Activated gamma-delta T cell treated with anti-CD3 and anti-CD28 coated beads, Interleukin-2, amount 50 U/mL, for 16 hours (primary cell): ENCODE results near the gene CLEC18A.
"Not testable (repeated sequence)": the region's sequence is repeated elsewhere in the genome, so short reads cannot be mapped to it uniquely, and the experiment has no call there.

ENCODE experiments used
- DNase-seq: peaks from one replicate; pipeline ENCODE4 v3.0.0-alpha.2; 2020; ENCODE audit warnings: low read depth

CLEC18A gene

DNA sequence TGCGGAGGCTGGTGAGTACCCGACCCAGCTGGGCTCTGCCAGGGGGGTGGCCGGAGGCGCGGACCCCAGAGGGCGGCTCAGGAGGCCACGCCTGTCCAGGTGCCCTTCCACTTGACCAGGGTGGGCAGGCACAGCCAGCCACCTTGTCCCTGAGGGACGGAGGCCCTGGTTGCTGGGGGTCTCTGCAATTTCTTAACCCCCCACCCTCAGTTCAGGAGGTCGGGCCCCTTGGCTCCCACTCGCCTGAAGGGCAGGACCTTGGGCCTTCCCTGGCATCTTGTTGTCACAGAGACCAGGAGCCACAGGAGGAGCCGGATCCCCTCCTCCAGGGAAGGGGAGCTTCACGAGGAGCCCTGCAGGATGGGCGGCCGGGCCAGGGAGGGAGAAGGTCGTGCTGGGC lies 982 bp downstream of the CLEC18A start:
- not testable (repeated sequence) for DNase-seq

DNA sequence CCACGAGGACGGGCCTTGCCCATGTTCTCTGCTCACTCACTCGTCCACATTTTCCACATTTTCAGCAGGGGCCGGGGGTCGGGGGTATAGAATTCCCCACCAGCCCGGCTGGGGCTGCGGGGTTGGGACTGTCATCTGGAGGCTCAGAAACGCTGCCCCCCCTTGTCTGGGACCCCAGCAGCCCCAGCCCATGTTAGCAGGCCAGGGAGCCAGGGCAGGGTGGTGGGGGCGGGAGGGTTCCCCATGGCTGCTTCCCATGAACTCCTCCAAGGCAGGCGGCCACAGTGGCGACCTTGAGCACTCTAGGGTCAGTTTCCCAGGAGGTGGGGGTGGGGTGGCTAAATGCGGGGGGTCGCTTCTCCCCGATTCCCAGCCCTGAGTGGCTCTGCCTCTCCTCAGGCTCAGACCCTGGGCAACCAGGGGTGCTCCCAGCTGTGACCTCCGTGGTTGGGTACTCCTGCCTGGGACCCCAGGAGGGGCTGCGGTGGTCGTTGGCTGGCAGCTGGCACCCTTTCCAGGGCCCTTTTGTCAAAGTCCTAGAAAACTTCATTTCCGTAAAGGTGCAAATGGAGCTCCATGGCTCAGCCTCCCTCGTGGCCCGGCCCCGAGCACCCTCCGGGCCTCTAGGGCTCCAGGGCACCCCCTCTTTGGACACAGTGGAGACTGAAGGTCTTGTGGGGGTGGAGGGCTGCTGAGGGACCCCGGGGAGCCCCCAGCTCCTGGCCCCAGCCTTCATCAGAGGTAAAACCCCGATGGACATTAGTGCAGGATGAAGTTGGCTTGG lies 1.6 kb downstream of the CLEC18A start:
- not testable (repeated sequence) for DNase-seq

DNA sequence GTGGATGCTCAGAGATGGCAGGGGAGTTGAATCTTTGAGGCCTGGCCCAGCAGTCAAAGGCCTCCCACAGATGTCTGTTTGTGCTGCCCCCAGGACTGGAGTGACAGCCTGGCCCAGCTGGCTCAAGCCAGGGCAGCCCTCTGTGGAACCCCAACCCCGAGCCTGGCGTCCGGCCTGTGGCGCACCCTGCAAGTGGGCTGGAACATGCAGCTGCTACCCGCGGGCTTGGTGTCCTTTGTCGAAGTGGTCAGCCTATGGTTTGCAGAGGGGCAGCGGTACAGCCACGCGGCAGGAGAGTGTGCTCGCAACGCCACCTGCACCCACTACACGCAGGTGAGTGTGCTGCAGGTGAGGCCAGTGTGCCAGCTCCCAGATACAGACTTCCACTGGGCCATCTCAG lies 3.1 kb downstream of the CLEC18A start:
- not testable (repeated sequence) for DNase-seq

DNA sequence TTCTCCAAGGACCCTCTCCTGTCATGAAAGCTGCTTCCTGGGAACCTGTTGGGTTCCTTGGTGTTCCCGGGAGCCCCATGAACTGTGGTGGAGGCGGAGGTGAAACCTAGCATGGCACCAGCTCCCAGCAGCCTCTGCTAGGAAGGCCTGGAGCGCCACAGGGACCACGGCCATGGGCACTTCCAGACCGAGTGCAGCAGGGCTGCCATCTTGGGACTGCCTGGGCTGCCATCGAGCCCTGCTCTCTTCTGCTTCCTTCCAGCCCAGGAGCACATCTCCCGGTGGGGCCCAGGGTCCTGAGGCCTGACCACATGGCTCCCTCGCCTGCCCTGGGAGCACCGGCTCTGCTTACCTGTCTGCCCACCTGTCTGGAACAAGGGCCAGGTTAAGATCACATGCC lies 12.2 kb downstream of the CLEC18A start:
- DNase-seq, result not testable (repeated sequence)

DNA sequence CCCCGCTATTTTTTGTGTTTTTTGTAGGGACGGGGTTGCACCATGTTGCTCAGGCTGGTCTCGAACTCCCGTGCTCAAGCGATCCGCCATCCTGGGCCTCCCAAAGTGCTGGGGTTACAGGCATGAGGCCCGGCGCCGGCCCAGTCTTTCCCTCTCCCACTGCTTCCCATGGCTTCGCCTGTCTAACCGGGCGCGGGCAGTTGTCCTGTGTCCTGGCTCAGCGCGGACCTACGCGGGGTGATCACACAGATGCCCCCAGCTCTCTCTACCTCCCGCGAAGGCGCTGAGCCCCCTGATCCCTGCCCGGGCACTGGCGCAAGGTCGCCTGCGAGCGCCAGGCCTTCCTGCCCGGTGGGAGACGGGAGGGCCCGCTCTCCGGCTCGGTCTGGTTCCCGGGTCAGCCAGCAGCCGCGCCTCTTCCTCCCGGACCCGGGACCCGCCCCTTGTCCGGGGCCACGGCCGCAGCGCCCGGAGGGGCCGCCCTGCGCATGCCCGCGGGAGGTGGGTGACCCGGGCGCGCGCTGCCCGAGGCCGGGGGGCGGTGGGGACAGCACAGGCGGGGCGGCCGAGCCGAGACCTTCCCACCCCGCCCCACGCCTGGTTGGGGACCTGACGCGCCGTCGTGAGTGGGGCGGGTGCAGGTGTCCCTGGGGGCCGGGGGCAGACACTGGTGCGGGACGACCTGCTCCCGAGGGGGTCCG lies 14.0 kb downstream of the CLEC18A start:
- not testable (repeated sequence) for DNase-seq

DNA sequence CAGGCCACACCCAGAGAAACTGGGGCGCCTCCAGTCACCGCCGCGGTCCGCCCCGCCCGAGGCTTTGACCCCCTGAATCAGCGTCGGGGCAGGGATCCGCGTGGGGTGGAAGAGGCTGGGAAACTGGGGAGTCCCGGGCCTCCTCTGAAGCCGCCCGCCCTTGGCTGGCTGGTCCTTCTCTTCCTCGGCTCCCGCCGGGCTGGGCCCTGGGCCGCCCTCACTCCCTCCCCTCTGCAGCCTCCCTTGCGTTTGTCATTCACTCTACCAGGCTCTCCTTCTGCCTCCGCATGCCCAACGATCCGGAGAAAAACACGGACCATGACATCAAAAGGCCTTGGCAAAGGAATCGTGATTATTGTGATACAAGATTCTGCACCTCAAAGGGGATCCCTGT lies 14.5 kb downstream of the CLEC18A start:
- DNase-seq, result not testable (repeated sequence)

DNA sequence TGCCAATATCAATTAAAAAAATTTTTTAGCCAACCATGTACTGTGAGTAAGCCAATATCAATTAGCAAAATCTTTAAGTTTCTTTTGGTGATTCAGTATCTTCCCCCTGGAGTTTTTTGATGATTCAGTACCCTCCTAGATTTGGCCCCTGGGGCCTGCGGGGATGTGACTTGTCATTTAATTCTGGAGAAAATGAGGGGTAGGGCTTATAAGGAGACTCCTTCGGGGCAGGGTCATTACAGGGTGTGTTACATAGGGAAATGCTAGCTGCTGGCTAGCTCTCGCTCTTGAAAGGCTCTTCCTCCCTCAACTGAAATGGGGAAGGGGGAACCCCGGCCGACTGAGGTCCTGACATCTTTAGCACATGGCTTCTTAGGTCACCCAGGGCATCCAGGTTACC lies 16.6 kb downstream of the CLEC18A start:
- DNase-seq, result not testable (repeated sequence)

DNA sequence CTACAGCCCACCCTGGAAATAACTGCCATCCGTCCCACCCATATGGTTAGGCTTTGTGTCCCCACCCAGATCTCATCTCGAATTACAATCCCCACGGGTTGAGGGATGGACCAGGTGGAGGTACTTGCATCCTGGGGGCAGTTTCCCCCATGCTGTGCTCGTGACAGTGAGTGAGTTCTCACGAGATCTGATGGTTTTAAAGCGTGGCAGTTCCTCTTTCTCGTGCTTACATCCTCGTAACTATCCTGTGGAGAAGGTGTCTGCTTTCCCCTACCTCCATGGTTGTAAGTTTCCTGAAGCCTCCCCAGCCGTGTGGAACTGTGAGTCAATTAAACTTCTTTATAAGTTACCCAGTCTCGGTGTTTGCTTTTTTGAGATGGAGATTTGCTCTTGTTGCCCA lies 17.0 kb downstream of the CLEC18A start:
- DNase-seq, result not testable (repeated sequence)

DNA sequence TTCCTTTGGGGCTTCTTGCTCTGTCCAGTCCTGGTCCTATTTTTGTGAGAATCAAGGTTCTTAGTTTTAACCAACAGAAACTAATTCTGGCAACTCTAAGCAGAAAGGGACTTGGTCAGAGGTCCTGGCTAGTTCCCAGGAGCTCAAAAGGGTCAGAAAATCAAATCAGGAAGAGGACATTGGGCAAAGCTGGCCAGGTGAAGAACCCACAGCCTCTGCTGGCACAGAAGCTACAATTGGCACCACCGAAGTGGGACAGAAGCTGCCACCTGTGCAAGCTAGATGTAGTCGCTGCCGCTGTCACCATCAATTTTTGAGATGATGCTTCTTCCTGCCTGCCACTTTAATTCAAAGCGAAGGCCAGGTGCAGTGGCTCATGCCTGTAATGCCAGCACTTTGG lies 18.5 kb downstream of the CLEC18A start:
- not testable (repeated sequence) for DNase-seq

DNA sequence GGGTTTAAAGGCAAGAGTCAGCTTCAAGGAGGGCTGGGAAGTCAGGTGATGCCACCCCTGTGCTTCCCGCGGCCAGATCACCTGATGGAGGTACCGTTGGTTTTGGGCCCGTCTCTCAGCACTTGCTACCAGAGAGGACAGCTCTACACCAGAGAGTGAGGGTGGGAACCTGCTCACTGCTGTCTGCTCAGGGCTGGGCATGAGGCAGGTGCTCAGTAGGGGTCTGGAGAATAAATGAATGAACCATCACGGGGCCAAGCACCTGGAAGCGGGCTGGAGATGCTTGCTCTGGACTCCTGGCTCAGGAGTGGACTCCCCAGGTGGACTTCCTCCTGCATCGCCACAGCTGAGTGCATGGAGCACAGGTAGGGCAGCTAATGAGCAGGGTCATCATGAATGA lies 21.0 kb downstream of the CLEC18A start:
- DNase-seq, result not testable (repeated sequence)

DNA sequence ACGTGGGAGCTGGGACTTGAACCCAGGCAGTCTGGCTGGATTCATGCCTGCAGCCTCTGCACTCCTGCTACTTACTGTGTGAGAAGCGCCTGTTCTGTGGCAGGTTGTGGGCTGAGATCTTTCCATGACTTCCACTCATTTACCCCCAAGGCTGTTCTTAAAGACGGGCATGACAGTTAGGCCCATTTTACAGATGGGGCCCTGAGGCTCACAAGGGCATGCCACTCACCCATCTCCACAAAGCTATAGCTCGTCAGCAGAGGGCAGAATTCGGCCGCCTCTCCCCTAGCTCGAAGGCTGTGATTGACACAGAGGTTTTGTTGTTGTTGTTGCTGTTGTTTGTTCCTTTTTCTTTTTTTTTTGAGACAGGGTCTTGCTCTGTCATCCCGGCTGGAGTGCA lies 21.8 kb downstream of the CLEC18A start:
- DNase-seq, result not testable (repeated sequence)

DNA sequence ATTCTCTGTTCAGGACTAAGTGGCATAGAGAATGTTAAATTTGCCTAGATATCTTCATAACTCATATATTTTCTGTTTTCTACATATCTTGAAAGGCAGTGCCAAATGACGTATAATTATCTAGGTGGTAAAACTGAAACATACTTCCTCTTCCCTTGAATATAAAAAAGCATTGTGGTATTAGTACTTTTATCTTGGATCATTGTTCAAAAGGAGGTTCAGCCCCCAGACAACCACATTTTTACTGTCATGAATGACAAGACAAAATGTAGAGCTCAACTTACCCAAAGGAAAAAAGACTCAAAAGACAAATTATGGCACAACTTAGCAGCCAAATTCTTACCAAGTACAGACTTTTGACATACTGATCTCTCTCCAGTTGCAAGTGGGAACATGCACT lies 34.1 kb downstream of the CLEC18A start:
- not testable (repeated sequence) for DNase-seq

DNA sequence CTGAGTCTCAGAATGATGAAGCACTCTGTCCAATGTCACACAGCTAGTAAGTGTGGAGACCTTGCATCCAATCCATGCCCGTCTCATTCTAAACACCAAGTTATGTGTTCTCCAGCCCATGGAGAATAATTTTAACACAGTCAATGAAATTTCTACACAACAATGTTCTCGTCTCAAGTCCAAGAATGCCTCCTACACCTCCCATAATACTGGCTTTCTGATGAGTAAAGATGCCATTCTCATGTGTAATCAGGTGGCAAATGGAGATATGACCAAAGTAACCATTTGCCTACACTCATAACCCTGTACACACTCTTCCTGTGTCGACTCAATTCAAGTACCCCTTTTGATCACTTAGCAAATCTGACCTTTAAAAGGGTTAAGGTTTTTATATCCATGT lies 46.8 kb downstream of the CLEC18A start:
- DNase-seq, result not testable (repeated sequence)

DNA sequence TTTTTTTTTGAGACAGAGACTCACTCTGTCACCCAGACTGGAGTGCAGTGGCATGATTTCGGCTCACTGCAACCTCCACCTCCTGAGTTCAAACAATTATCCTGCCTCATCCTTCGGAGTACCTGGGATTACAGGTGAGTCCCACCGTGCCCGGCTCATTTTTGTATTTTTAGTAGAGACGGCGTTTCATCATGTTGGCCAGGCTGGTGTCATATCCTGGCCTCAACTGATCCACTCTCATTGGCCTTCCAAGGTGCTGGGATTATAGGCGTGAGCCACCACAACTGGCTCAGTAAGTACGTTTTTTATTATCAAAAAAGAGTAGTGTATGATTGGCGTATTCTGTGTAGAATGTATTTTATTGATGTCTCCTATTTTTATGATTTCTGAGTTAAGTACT lies 48.7 kb downstream of the CLEC18A start:
- DNase-seq, result not testable (repeated sequence)

DNA sequence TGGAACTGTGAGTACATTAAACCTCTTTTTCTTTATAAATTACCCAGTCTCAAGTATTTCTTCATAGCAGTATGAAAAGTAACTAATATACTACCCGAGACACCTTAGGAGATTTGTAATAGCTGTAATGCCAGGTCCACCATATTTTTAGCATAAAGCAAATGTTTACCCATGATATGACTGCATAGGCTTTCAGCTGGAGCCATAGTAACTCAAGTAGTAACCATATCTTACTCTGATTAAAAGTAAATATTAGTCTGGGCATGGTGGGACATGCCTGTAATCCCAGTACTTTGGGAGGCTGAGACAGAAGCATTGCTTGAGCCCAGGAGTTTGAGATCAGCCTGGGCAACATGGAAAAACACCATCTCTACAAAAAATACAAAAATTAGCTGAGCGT lies 52.4 kb downstream of the CLEC18A start:
- DNase-seq, result not testable (repeated sequence)

DNA sequence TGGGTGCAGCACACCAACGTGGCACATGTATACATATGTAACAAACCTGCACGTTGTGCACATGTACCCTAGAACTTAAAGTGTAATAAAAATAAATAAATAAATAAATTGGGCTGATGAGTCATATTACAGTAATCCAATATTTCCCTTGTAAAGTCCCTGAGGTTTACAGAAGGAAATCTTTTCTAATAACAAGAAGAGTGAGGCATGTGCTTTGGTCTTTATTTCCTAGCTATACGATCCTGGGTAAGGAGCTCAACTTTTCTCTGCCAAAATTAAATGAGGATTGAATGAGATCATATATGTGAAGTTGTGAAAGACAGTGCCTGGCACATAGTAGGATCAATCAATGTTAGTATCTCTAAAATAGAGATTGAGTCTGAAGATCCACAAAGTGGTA lies 57.5 kb downstream of the CLEC18A start:
- DNase-seq, result not testable (repeated sequence)

DNA sequence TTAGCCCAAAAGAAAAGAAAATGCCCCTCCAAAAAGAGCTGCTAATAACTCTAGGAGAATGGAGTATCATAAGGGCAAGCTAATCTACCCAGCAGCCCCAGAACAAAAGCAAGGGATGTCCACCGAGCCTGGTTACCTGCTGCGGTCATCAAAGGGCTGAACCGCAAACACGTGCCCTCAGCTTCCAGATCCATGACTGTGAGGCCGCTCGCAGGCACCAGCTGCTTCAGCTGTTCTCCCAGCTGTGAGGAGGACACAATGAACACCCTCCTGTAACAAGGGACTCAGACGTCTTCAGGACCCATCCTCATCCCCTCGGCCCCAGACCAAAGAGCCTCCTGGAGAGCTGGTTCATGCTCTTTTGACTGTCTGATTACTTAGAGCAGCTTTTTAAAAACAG lies 59.5 kb downstream of the CLEC18A start:
- DNase-seq, result not testable (repeated sequence)

DNA sequence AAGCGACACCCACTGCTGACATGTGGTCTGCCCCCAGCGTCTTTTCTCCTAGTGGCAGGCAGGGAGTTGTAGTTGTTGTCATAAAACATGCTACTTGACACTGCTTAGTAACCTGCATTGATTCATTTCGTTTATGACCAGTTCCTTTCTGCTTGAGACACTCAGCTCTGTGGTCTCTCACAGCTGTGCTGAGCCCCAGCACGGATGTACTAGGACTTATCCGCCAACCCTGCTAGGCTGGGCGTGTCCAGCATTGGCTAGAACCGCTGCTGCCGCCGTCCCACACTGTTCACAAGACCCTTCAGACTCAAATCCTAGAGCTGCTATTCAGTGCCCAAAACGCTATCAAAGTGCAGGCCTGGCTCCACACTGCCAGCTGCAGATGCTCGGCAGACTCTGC lies 60.0 kb downstream of the CLEC18A start:
- DNase-seq, result not testable (repeated sequence)

DNA sequence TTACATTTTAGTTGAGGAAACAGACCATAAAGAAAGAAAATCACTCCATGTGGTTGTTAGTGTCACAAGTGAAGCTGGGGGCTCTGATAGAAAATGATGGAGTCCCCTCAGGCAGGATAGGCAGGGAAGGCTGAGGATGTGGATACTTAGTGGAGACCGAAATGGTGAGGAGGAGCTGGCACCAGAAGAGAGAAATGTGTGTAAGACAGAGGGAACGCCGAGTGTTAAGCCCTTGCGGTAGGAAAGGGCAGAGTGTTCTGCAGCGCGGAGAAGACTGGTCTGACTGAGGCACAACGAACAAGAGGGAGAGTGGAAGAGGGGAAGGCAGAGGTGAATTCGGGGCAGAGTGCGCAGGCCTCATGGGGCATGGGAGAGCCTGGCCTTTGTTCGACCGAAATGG lies 61.2 kb downstream of the CLEC18A start:
- not testable (repeated sequence) for DNase-seq

DNA sequence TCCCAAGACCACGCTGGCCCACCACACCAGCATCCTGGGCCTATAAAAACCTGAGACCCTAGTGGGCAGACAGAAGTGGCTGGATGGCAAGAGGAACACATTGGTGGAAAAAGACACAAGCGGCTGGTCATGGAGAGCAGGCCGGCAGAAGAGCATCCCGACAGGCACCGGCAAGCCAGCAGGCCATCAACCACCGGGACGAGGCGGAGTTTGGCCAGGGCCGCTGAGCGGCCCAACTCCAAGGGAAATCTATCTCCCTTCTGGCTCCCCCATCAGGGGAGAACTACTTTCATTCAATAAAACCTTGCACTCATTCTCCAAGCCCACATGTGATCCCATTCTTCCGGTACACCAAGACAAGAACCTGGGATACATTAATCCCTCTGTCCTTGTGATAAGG lies 61.8 kb downstream of the CLEC18A start:
- DNase-seq, result not testable (repeated sequence)
